ENCODE data around the gene ZMIZ1.
A peak's percentile ranks its signal among the peaks of the same experiment; 100 is the strongest.

Gene ZMIZ1

DNA sequence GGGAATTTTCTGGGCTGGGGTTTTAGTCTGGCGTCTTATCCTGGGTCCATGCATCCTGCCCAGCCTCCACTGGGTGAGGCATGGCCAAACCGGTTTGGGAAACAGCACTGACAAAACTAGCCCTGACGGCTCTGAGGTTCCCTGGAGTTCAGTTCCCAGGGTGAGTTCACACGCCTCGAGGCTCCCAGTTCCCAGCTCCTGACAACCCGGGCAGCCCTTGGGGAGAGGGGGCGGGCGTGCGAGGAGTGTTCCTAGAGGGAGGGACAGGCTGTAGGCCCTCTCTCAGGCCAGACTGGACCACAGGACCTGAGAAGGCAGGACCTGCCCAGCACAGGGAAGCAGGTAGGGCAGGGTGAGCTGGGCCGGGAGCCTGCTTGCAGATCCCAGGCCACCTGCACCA is 196.2 kb downstream of the ZMIZ1 start:
- ChIA-PET POLR2A (no interaction called here), CTCF (interaction anchor here (0.5 to 1.3 kb wide), 2 partner anchors 8 to 12 kb away, joined by 3 to 4 read pairs; no protein-coding TSS in a partner anchor)
- Histone ChIP-seq H3K4me1 (ENCODE audit: control insufficient read depth, insufficient read depth, low read length) (peaks cover 4% of the 10 kb centered on the region; the same call in 1 of the 2 replicates), H3K27ac (ENCODE audit: extremely low read depth, low read depth, low read length) (no peak overlapping the region), H3K4me3 (ENCODE audit: low read depth, low read length) (no peak overlapping the region), H3K9me3 (ENCODE audit: control insufficient read depth, insufficient read depth, low read depth, low read length) (no peaks in the 10 kb centered on the region), H3K36me3 (ENCODE audit: control insufficient read depth in 2 of 2, insufficient read depth in 1 of 2, low read length in 2 of 2) (peaks cover 0 to 3% of the 10 kb centered on the region in 2 experiments; a peak in 1 of 3 replicates)
- TF ChIP-seq, protein P1, sequence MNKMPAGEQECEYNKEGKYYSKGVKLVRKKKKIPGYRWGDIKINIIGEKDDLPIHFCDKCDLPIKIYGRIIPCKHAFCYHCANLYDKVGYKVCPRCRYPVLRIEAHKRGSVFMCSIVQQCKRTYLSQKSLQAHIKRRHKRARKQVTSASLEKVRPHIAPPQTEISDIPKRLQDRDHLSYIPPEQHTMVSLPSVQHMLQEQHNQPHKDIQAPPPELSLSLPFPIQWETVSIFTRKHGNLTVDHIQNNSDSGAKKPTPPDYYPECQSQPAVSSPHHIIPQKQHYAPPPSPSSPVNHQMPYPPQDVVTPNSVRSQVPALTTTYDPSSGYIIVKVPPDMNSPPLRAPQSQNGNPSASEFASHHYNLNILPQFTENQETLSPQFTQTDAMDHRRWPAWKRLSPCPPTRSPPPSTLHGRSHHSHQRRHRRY (tag by site-specific recombination; IDR thresholded peaks at IDR 0.05), result no peak
- TF ChIP-seq, protein P2, sequence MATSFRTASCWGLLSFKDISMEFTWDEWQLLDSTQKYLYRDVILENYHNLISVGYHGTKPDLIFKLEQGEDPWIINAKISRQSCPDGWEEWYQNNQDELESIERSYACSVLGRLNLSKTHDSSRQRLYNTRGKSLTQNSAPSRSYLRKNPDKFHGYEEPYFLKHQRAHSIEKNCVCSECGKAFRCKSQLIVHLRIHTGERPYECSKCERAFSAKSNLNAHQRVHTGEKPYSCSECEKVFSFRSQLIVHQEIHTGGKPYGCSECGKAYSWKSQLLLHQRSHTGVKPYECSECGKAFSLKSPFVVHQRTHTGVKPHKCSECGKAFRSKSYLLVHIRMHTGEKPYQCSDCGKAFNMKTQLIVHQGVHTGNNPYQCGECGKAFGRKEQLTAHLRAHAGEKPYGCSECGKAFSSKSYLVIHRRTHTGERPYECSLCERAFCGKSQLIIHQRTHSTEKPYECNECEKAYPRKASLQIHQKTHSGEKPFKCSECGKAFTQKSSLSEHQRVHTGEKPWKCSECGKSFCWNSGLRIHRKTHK (tag by site-specific recombination; IDR thresholded peaks at IDR 0.05), result no peak
- TF ChIP-seq ZNF394 (tag by site-specific recombination; IDR thresholded peaks at IDR 0.05; ENCODE audit: borderline replicate concordance) (no peak), ZNF354C (tag by site-specific recombination; IDR thresholded peaks at IDR 0.05; ENCODE audit: borderline replicate concordance, low read depth) (no peak), ZNF24 (tag by site-specific recombination; IDR thresholded peaks at IDR 0.05) (no peak), ZNF266 (tag by site-specific recombination; IDR thresholded peaks at IDR 0.05; ENCODE audit: low read depth) (no peak), ZIC2 (tag by site-specific recombination; IDR thresholded peaks at IDR 0.05) (peak; percentile 18; the same call in 1 of the 2 replicates)
- TF ChIP-seq, protein P3, sequence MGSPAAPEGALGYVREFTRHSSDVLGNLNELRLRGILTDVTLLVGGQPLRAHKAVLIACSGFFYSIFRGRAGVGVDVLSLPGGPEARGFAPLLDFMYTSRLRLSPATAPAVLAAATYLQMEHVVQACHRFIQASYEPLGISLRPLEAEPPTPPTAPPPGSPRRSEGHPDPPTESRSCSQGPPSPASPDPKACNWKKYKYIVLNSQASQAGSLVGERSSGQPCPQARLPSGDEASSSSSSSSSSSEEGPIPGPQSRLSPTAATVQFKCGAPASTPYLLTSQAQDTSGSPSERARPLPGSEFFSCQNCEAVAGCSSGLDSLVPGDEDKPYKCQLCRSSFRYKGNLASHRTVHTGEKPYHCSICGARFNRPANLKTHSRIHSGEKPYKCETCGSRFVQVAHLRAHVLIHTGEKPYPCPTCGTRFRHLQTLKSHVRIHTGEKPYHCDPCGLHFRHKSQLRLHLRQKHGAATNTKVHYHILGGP (tag by site-specific recombination; IDR thresholded peaks at IDR 0.05), result no peak
- TF ChIP-seq, protein P4, sequence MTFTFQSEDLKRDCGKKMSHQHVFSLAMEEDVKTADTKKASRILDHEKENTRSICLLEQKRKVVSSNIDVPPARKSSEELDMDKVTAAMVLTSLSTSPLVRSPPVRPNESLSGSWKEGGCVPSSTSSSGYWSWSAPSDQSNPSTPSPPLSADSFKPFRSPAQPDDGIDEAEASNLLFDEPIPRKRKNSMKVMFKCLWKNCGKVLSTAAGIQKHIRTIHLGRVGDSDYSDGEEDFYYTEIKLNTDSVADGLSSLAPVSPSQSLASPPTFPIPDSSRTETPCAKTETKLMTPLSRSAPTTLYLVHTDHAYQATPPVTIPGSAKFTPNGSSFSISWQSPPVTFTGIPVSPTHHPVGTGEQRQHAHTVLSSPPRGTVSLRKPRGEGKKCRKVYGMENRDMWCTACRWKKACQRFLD (tag by site-specific recombination; IDR thresholded peaks at IDR 0.05), result no peak

DNA sequence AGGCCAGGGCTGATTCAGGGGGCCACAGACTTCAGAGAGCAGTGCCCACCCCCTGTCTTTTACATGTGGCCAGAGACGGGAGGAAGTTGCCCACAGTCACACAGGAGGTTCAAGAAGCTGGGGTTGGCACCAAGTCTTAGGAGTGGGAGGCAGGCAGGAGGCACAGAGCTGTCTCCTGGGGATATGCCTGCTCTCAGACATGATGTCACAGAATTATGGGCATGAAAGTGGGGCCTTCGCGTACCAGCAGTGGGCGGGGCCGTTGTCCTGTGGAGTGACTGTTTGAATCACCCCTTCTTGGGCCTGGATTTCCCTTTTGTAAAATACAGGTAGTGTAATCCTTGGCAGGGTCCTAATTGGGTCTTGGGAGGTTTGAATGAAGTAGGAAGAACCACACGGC is 197.3 kb downstream of the ZMIZ1 start:
- Histone ChIP-seq H3K9me3 (ENCODE audit: control insufficient read depth, insufficient read depth, low read depth, low read length) (no peaks in the 10 kb centered on the region), H3K27ac (ENCODE audit: extremely low read depth, low read depth, low read length) (no peak overlapping the region), H3K4me3 (ENCODE audit: low read depth, low read length) (no peak overlapping the region), H3K36me3 (ENCODE audit: control insufficient read depth in 2 of 2, insufficient read depth in 1 of 2, low read length in 2 of 2) (peaks cover 0 to 3% of the 10 kb centered on the region in 2 experiments; a peak in 1 of 3 replicates), H3K4me1 (ENCODE audit: control insufficient read depth, insufficient read depth, low read length) (peaks cover 1% of the 10 kb centered on the region; the same call in 1 of the 2 replicates)
- ChIA-PET CTCF (no interaction called here), POLR2A (no interaction called here)
- TF ChIP-seq ZFHX2 (tag by site-specific recombination; conservative IDR thresholded peaks at IDR 0.05) (peak; percentile 67), KLF9 (tag by site-specific recombination; IDR thresholded peaks at IDR 0.05; ENCODE audit: low read depth) (0 out of 2 replicates have a peak, but pooled peaks have one; percentile 19), ZNF837 (tag by site-specific recombination; IDR thresholded peaks at IDR 0.05) (no peak), ZNF133 (tag by site-specific recombination; IDR thresholded peaks at IDR 0.05) (no peak), KLF1 (tag by site-specific recombination; IDR thresholded peaks at IDR 0.05) (peak; percentile 67; the same call in 1 of the 2 replicates), EGR2 (tag by site-specific recombination; IDR thresholded peaks at IDR 0.05; ENCODE audit: low read depth) (peak; percentile 21; the same call in 1 of the 2 replicates), ZNF629 (tag by site-specific recombination; IDR thresholded peaks at IDR 0.05) (0 out of 2 replicates have a peak, but pooled peaks have one; percentile 24)
- TF ChIP-seq, protein P5, sequence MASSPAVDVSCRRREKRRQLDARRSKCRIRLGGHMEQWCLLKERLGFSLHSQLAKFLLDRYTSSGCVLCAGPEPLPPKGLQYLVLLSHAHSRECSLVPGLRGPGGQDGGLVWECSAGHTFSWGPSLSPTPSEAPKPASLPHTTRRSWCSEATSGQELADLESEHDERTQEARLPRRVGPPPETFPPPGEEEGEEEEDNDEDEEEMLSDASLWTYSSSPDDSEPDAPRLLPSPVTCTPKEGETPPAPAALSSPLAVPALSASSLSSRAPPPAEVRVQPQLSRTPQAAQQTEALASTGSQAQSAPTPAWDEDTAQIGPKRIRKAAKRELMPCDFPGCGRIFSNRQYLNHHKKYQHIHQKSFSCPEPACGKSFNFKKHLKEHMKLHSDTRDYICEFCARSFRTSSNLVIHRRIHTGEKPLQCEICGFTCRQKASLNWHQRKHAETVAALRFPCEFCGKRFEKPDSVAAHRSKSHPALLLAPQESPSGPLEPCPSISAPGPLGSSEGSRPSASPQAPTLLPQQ (tag by site-specific recombination; IDR thresholded peaks at IDR 0.05), result 0 out of 2 replicates have a peak, but pooled peaks have one; percentile 24
- TF ChIP-seq, protein P6, sequence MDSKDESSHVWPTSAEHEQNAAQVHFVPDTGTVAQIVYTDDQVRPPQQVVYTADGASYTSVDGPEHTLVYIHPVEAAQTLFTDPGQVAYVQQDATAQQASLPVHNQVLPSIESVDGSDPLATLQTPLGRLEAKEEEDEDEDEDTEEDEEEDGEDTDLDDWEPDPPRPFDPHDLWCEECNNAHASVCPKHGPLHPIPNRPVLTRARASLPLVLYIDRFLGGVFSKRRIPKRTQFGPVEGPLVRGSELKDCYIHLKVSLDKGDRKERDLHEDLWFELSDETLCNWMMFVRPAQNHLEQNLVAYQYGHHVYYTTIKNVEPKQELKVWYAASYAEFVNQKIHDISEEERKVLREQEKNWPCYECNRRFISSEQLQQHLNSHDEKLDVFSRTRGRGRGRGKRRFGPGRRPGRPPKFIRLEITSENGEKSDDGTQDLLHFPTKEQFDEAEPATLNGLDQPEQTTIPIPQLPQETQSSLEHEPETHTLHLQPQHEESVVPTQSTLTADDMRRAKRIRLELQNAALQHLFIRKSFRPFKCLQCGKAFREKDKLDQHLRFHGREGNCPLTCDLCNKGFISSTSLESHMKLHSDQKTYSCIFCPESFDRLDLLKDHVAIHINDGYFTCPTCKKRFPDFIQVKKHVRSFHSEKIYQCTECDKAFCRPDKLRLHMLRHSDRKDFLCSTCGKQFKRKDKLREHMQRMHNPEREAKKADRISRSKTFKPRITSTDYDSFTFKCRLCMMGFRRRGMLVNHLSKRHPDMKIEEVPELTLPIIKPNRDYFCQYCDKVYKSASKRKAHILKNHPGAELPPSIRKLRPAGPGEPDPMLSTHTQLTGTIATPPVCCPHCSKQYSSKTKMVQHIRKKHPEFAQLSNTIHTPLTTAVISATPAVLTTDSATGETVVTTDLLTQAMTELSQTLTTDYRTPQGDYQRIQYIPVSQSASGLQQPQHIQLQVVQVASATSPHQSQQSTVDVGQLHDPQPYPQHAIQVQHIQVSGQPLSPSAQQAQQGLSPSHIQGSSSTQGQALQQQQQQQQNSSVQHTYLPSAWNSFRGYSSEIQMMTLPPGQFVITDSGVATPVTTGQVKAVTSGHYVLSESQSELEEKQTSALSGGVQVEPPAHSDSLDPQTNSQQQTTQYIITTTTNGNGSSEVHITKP (tag by site-specific recombination; IDR thresholded peaks at IDR 0.05), result peak; percentile 34; the same call in 1 of the 2 replicates

Measured in HEK293 (cell line).